K562 (cell line): ENCODE data around the gene SPECC1L. TPM values are rescaled to one million over a fixed set of nuclear protein-coding genes. Genes with fewer than 3 reads are reported as not detected.

Source experiments
- ATAC-seq: fragments of 200-7000 bp; cut with Tn5 transposase; 3 replicates; pipeline ENCODE4 v1.9.1; 2020; ENCODE audit warnings: moderate library complexity
- BruUV-seq: library from RNA; stranded (reverse); fragments of 400-500 nt; replicated peaks from 2 replicates; lab custom pipeline; 2021; lab: Mats Ljungman, UMichigan
- CTCF ChIA-PET: fragments of 300-600 bp; formaldehyde crosslinking; extraction: SDS; loops from one replicate; lab custom pipeline; 2021; ENCODE audit warnings: low intra/inter-chr PET ratio; lab: Yijun Ruan, JAX
- POLR2A ChIA-PET: fragments of 300-600, 350-650 bp; sonication (Branson Sonifier 250); formaldehyde crosslinking; extraction: SDS; loops from one replicate; lab custom pipeline; 2021; ENCODE audit warnings: antibody characterized with exemption, inconsistent platforms; lab: Yijun Ruan, JAX
- DNase-seq, 4 experiments: peaks; one replicate each; pipeline versions ENCODE4 v3.0.0 to v3.0.0-alpha.2; 2011 to 2018; ENCODE audit warnings: low spot score in 3 of 4, mixed read lengths in 3 of 4; ENCODE audit errors: extremely low read depth in 1 of 4
- FAIRE-seq: peaks from 2 replicates; lab custom pipeline; 2011; peaks lifted over from hg19 to GRCh38; lab: Jason Lieb, UNC
- H2AFZ ChIP-seq: 2 replicates; pipeline ENCODE4 v1.6.0; 2011; ENCODE audit warnings: low read depth, low read length, control low read depth, inconsistent platforms
- H3K27ac ChIP-seq: fragments of 200-600 bp; 3 replicates; pipeline ENCODE4 v1.8.0; 2011; ENCODE audit warnings: low read depth, mild to moderate bottlenecking, control low read depth, inconsistent platforms, low read length, moderate library complexity, mixed read lengths; ENCODE audit errors: extremely low read depth
- H3K27me3 ChIP-seq, 2 experiments: fragments of 300-600 bp in 1 of 2; 2 replicates in 1 of 2; 3 replicates in 1 of 2; pipeline versions ENCODE4 v1.6.0 to v1.8.0; 2011; ENCODE audit warnings: inconsistent platforms in 2 of 2, low read length in 2 of 2, mild to moderate bottlenecking in 1 of 2, mixed read lengths in 1 of 2, moderate library complexity in 1 of 2; ENCODE audit not compliant: control insufficient read depth in 2 of 2, insufficient read depth in 2 of 2
- H3K36me3 ChIP-seq: fragments of 300-600 bp; 3 replicates; pipeline ENCODE4 v1.8.0; 2011; ENCODE audit warnings: mild to moderate bottlenecking, low read length, inconsistent platforms; ENCODE audit not compliant: control insufficient read depth, insufficient read depth
- H3K4me1 ChIP-seq, 2 experiments: fragments of 200-600 bp in 1 of 2; replicated peaks in 1 of 2; 2 replicates in 1 of 2; 3 replicates in 1 of 2; pipeline versions ENCODE4 v1.5.1 to v1.8.0; 2011; ENCODE audit warnings: inconsistent platforms in 2 of 2, low read length in 2 of 2, mild to moderate bottlenecking in 1 of 2, mixed read lengths in 1 of 2, moderate library complexity in 1 of 2; ENCODE audit not compliant: control insufficient read depth in 2 of 2, insufficient read depth in 2 of 2
- H3K4me2 ChIP-seq: 2 replicates; pipeline ENCODE4 v1.6.1; 2011; ENCODE audit warnings: low read length, control low read depth, inconsistent platforms, mixed read lengths; ENCODE audit not compliant: insufficient read depth
- H3K4me3 ChIP-seq: fragments of 200-600 bp; sonication (generic), shearing (Covaris generic); 2 replicates; pipeline ENCODE4 v1.5.1; 2016; ENCODE audit warnings: control low read depth, inconsistent platforms
- H3K79me2 ChIP-seq: fragments of 200-600 bp; 3 replicates; pipeline ENCODE4 v1.8.0; 2011; ENCODE audit warnings: low read length, inconsistent platforms; ENCODE audit not compliant: control insufficient read depth, insufficient read depth
- H3K9ac ChIP-seq, 2 experiments: 2 replicates each; pipeline versions ENCODE4 v1.6.0 to v1.6.1; 2011; ENCODE audit warnings: low read depth in 2 of 2, low read length in 2 of 2, control low read depth in 1 of 2, inconsistent platforms in 1 of 2, mild to moderate bottlenecking in 1 of 2, mixed read lengths in 1 of 2; ENCODE audit not compliant: insufficient read depth in 1 of 2
- H3K9me1 ChIP-seq: one replicate; pipeline ENCODE4 v1.6.0; 2011; ENCODE audit warnings: inconsistent platforms, mild to moderate bottlenecking, low read length, moderate library complexity; ENCODE audit not compliant: control insufficient read depth, insufficient read depth
- H3K9me3 ChIP-seq: replicated peaks from 2 replicates; pipeline ENCODE4 v1.5.1; 2011; ENCODE audit warnings: low read depth, low read length, inconsistent platforms; ENCODE audit not compliant: control insufficient read depth, insufficient read depth
- H4K20me1 ChIP-seq: replicated peaks from 2 replicates; pipeline ENCODE4 v1.6.1; 2011; ENCODE audit warnings: low read length, inconsistent platforms, mixed read lengths; ENCODE audit not compliant: control insufficient read depth, insufficient read depth
- ARHGAP35 ChIP-seq: fragments of 450-650 bp; IDR thresholded peaks from 2 replicates; pipeline ENCODE4 v1.6.1; 2018; ENCODE audit not compliant: partially characterized antibody
- HES1 ChIP-seq: fragments of 450-650 bp; IDR thresholded peaks from 2 replicates; pipeline ENCODE4 v1.6.1; 2016; ENCODE audit warnings: low read depth, mild to moderate bottlenecking, moderate library complexity
- MAFG ChIP-seq: fragments of 450-650 bp; conservative IDR thresholded peaks from 2 replicates; pipeline ENCODE4 v1.6.1; 2016; ENCODE audit warnings: missing genetic modification characterization, missing compliant biosample characterization
- MEIS2 ChIP-seq: fragments of 450-650 bp; IDR thresholded peaks from 2 replicates; pipeline ENCODE4 v1.6.1; 2014; ENCODE audit warnings: mild to moderate bottlenecking; ENCODE audit not compliant: partially characterized antibody
- RNF2 ChIP-seq: sonication (generic); IDR thresholded peaks from 2 replicates; pipeline ENCODE4 v1.6.1; 2016
- ZNF764 ChIP-seq: fragments of 250-450 bp; sonication (Bioruptor Pico); IDR thresholded peaks from 2 replicates; pipeline ENCODE4 v1.4.0; 2020; ENCODE audit warnings: low read depth, mild to moderate bottlenecking, moderate library complexity
- WGBS: fragments of 100-300 bp; shearing (Covaris generic); methylation state at CpG from one replicate; pipeline ENCODE4 v1.1.6; 2016; ENCODE audit warnings: low coverage, mixed read lengths; ENCODE audit not compliant: insufficient coverage; ENCODE audit errors: missing lambda C conversion rate; 5-methylcytosine and 5-hydroxymethylcytosine counted together
- in situ Hi-C: fragments of 300-500 bp; cut with MboI; formaldehyde crosslinking; loops from 4 replicates; pipeline ENCODE4 v1.15.0; 2018; ENCODE audit warnings: inconsistent platforms, mixed read lengths
- intact Hi-C: fragments of 100-400 bp; cut with micrococcal nuclease; formaldehyde crosslinking; loops from 2 replicates; pipeline ENCODE4 v1.14.2; 2022
- polyA plus RNA-seq, 8 experiments: library from polyadenylated mRNA; depleted of rRNA in 4 of 8; stranded (reverse) in 5 of 8; unstranded in 3 of 8; fragments of >200 nt; fragmentation: Nextera tagmentation in 2 of 8; fragmentation: Illumina TruSeq in 1 of 8; extraction: Ambion mirVana in 2 of 8; extraction: Trizol in 1 of 8; gene quantifications; 2 replicates each; pipeline versions ENCODE4 v1.2.1 to v1.2.3, GENCODE V29; 2011 to 2014; ENCODE audit warnings: inconsistent platforms in 1 of 8, missing spikeins in 1 of 8
- total RNA-seq, 7 experiments: library from RNA; depleted of rRNA in 6 of 7; stranded (reverse); fragments of >200 nt in 6 of 7; fragmentation: Illumina TruSeq in 2 of 7; extraction: Trizol in 2 of 7; gene quantifications; 2 replicates each; pipeline versions ENCODE4 v1.2.1 to v1.2.3, GENCODE V29; 2011 to 2021; ENCODE audit warnings: low replicate concordance in 1 of 7

The SPECC1L gene
- total and polyA plus RNA-seq, 9 of the 15 experiments (the other 6 are each of a cell fraction or from before 2014, with no cell fraction given): 1.4 to 27.9 (median 14.5) TPM

- Histone ChIP-seq H3K4me3 (no peak overlapping the region), H3K79me2 (no peaks in the 10 kb centered on the region), H3K4me2 (no peak overlapping the region), H3K36me3 (peaks cover 19% of the 10 kb centered on the region; the same call in 1 of the 3 replicates), H3K27ac (no peak overlapping the region), H4K20me1 (no peaks in the 10 kb centered on the region), H3K9me3 (no peaks in the 10 kb centered on the region), H3K4me1 (no peaks in the 10 kb centered on the region), H3K9ac (no peak overlapping the region), H3K27me3 (no peaks in the 10 kb centered on the region), H2AFZ (no peak overlapping the region), H3K9me1 (no peaks in the 10 kb centered on the region)
- intact Hi-C loops: no loop called here
- TF ChIP-seq ARHGAP35 (no peak), ZNF764 (CRISPR knock-in tag) (no peak), HES1 (no peak), MEIS2 (no peak), MAFG (tag) (no peak), RNF2 (no peak)
- ChIA-PET CTCF (no interaction called here), POLR2A (no interaction called here)
- DNase-seq: no peak
- in situ Hi-C loops: no loop called here
- no TSS peak for BruUV-seq
- ATAC-seq: no peak
- 59% methylated on average over 2 of the region's 2 CpGs for WGBS
- FAIRE-seq: no peak
These were observed 108.9 kb downstream of the SPECC1L start for GRCh38 chr22:24379536-24379935.
